Hypothalamus (tissue), 51 donors: ENCODE data around the gene TPRKB.
"Not testable (repeated sequence)": the region's sequence is repeated elsewhere in the genome, so short reads cannot be mapped to it uniquely, and the experiment has no call there.

ENCODE experiments used
- DNase-seq, 51 donors: peaks; one replicate each; lab custom pipeline; 2025; lab: John Stamatoyannopoulos, UW

Gene TPRKB

DNA sequence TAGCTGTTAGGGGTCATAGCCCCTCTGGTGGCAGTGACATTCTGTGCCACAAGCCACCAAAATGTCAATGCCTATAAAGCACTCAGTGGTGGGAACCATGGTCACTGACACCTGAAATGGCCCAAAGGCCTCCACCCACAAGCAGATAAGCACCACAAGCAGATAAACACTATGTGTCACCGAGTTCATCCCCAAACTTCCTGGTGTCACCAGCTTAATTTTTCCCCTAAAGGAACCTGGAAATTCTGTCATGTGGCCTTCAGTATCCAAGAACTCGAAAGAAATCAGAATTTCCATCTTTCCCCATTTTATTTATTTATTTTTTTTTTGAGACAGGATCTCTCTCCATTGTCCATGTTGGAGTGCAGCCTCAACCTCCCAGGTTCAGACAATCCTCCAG is 3.6 kb upstream of the TPRKB start:
- no peak for DNase-seq

DNA sequence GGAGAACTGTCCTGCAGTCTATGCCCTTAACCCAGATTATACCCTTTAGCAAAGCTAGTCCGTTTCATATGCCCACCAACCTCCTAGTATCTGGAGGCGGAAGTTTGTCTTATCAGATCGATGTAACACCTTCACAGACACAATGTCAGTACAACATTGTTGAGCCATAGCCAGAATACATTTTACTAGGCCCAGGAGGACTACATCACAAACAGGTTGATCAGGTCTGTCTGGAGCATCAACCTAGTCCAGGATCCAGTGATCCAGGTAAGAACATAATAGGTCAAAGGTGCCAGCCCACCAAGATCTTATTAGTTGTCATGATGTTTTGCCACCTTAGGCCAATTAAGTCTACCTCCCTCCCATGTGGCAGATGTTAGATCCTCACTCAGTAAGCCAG is 2.0 kb upstream of the TPRKB start:
- no peak for DNase-seq

DNA sequence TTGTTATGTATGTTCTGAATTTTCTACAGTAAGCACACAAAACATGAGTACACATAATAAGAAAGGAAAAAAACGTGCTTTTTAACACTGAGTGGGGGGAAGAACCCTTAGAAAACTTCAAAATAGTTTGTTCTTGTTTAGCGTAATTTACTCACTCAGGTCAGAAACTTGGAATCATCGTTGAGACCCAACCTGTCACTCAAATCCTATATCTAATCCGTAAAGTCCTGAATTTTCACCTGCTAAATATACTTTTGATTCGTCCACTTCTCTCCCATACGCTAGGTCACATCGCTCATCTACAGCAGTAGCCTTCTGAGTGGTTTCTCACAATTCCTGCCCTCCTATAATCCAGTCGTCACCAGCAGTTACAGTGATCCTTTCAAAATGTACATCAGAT is 767 bp downstream of the TPRKB start:
- no peak for DNase-seq

DNA sequence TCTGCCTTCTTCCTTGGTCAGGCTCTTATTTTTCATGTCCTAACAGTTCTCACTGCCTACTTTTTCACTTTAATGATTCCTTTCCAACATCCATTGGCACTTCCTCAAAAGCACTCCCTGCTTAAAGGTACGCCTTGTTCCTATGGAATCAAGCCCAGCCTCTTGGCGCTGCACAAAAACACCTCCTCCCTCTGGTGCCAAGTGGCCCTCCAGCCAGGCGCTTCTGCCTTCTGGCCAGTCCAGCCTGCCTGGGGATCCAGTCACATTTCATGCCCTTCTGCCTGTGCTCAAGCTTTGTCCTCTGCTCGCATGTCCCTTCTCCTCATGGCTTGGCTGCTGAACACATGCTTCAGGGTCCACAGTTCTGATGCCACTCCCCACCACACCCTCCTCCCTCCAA is 6.3 kb downstream of the TPRKB start:
- DNase-seq, result peak in 13 of 51 donors; percentile 0 to 45 (median 14)

DNA sequence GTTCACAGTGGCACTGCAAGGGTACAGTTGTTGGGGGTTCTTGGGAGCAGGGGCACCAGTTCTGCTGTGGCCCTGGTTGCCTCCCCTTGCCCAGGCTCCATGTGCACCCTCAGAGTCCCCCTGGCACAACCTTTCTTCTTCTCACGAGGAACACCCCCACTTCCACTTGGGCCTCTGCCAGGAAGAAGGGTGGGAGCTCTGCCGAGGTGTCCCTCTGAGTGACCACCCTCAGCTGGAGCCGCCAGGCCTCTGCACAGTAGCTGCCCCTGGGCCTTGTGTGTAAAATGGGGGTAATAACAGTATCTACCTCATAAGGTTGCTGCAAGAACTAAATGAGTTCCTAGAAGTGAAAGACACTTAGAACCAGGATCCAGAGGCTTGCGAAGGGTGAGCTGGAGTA is 8.4 kb downstream of the TPRKB start:
- DNase-seq, result no peak

DNA sequence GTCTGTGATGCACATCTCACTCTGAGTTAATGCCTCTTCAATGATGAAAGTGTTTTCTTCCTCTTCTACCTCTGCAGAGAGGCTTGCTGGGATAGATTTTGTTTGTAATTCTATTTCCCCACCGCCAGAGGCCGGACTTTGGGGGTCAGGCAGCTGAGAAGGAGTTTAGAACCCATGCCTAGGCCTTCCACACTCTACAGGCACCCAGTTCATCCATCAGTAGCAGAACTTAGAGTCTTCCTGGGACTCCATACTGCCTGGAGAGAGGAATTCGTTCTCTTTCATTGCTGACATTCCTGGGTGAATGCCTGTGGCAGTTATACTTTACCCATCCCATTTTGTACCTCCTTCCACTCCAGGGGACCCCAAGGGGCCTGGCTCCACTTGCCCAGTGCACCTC is 9.1 kb downstream of the TPRKB start:
- DNase-seq, result no peak

DNA sequence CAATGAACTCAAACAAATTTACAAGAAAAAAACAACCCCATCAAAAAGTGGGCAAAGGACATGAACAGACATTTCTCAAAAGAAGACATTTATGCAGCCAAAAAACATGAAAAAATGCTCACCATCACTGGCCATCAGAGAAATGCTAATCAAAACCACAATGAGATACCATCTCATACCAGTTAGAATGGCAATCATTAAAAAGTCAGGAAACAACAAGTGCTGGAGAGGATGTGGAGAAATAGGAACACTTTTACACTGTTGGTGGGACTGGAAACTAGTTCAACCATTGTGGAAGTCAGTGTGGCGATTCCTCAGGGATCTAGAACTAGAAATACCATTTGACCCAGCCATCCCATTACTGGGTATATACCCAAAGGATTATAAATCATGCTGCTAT is 10.5 kb downstream of the TPRKB start:
- DNase-seq, result not testable (repeated sequence)

DNA sequence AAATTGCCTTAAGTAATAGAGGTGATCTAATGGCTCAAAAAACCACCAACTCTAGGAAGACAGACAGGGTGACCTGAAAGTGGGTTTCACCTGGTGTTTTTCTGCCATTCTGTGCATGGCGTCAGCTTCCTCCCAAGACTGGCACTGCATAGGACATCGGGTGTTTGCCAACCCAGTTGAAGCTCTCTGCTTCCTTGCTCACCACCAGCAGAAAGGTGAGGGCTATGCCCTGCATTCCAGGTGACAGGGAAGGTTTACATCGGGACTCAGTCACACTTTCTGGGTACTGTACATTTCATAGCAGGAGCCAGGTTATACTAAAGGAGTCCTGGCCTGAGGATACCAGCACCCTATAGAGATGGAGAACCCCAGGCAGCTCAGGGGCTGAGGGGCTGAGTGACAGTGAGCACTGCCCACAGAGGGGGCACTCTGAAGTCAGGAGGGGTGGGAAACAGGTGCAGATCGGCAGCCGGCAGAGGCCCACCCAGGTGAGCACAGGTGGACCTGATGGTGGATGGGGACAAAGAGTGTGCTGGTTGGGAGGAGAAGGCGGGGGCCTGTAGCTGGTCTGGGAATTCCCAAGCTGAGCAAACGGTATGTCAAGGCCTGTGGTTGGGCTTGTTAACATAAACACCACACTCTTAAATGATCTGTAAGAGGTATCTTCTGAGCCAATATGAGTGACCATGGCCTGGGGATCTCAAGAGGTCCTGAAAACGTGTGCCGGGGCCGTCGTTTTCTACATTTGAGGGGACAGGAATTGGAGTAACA is 18.1 kb downstream of the TPRKB start:
- no peak for DNase-seq

DNA sequence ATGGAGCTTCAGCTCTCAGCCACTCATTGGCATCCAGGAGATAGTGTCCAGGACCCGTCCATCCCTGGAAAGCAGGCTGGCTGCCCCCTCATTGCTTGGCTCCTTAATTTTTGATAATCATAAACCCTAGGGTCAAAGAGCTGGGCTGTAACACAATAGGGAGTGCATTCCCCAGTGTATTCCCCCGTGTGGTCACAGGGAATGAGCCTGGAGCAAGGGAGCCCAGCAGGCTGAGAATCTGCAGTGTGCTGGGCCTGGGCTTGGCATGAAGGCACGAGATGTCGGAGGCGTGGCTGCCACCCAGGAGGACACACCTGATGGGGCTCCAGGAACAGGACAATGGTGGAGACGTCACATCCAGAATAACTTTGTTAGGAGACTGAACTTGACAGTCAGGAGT is 18.7 kb downstream of the TPRKB start:
- no peak for DNase-seq

DNA sequence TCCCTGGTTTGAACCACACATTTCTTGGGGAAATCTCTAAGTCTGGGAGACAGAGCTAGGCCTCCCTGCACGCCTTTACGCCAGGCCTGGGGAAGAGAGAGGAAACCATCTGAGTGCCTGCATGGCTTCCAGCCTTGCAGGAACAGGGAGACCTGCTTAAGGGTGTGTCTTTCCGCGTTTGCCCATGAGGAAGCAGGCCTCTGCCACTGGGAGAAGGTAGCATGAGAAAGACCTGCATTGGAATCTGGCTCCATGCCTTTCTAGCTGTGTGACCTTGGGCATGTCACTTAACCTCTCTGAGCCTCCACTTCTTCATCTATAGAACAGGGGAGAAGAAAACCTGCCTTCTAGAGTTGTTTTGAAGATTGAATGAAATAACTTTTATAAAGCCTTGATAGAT is 19.4 kb downstream of the TPRKB start:
- DNase-seq, result not testable (repeated sequence)

DNA sequence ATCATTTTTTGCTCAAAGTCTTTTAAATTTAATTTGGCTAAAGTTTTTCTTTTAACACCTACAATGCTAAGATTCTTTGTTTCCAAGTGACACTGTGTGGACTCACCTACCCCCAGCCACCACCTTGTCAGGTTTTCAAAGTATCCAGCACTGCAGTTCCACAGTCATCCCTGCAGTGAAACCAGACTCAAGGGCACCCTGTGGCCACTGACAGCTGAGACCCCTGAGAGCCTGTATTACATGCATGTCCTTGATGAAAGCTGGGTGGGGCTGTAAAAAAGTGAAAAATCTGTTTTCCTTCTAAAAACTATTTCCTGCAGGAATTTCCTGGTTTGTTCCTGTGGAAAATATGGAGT is 19.9 kb downstream of the TPRKB start:
- no peak for DNase-seq

DNA sequence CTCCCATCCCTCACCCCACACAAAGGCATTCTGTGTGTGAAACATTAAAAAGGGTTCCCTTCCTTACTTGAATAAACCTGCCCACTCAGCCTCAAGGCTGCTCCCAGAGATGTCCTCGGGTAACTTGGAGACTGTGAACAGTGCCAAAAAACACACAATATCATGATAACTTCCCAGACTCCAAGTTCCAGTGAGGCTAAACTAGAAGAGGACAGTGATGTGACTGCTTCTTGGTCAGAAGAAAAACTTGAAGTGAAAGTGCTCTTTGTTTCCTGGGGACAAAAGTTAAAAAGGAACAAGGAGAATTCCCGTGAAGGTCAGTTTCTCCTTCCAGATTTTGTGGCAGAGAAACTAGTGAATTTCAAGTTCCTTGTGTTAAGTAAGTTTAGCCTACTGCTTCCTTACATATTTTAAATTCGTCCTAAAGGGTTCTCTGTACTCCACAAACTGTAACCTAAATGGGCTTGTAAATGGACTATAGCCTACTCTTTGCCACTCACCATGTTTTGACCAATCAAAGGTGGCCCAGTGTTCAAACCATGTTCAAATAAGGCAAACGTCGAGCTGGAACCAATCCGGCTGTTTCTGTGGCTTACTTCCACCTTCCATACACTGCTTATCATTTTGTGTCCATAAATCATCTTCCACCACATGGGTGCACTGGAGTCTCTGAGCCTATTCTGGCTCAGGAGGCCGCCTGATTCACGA is 20.4 kb downstream of the TPRKB start:
- DNase-seq, result peak in 1 of 51 donors; percentile 28

DNA sequence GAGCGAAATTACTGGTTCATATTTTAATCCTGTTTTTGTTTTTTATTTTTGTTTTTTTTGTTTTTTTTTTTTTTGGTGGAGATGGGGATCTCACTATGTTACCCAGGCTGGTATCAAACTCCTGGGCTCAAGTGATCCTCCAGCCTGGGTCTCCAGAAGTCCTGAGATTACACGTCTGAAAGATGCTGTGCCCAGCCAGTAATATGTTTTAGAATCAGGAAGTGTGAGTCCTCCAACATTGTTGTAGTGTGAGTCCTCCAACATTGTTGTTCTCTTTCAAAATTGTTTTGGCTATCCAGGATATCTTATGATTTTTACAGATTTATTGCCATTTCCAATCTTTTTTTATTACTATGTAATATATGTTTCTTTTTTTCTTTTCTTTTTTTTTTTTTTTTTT is 23.1 kb downstream of the TPRKB start:
- no peak for DNase-seq

DNA sequence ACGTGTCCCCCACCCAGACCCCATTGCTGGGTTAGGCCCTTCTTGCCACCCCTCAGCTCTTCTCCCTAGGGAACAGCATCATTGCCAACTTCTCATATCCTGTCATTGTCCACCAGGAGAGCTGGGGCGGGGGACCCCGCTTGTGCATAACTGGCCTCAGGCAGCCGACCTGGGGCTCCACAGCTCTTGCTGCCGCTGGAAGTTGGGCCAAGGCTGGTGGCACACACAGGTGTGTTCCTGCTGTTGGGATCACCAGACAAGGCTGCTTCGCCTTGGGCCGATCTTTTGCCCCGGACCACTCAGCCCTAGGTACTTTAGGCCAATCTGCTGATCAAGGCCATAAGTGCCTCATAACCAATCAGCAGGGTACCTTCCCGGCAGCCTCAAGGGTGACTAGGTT is 28.6 kb downstream of the TPRKB start:
- no peak for DNase-seq

DNA sequence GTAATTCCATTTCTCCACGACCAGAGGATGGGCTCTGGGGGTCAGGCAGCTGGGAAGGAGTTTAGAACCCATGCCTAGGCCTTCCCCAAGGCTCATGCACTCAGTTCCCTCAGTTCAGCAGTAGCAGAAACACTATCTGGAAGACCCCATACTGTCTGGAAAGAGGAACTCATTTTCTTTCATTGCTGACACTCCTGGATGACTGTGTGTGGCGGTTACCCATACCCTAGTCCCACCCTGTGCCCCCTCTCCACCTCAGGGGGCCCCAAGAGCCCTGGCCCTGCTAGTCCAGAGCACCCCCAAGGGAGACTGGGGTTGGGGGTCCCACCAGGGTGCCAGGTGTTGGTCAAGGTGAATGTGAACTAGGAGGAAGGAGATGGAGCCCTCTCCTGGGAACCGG is 29.5 kb downstream of the TPRKB start:
- DNase-seq, result no peak

DNA sequence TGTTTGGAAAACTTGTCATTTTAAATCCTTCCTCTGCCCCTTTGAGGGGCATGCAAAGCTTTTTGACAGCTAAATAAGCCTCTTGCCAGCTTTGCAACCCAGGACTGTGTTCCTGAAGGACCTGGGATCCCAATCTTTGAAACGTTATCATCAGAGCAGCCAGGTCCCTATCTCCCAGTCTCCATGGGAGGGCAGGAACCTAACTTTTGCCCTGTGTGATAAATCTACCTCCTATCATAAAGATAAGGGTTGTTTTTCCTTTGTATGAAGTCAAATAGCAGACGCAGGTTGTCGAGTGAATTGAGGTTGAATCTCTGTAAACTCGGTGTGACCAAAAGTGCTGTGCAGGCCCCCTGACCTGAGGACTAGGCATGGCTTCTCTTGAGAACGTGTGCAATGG is 30.1 kb downstream of the TPRKB start:
- no peak for DNase-seq

DNA sequence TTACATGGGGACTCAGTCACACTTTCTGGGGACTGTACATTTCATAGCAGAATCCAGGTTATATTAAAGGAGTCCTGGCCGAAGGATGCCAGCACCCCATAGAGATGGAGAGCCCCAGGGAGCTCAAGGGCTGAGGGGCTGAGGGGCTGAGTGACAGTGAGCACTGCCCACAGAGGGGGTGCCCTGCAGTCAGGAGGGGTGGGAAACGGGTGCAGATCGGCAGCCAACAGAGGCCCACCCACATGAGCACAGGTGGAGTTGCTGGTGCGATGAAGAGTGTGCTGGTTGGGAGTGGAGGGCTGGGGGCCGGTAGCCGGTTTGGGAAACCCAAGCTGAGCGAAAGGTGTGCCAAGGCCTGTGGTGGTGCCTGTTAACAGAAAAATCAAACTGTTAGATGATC is 32.1 kb downstream of the TPRKB start:
- DNase-seq, result no peak

DNA sequence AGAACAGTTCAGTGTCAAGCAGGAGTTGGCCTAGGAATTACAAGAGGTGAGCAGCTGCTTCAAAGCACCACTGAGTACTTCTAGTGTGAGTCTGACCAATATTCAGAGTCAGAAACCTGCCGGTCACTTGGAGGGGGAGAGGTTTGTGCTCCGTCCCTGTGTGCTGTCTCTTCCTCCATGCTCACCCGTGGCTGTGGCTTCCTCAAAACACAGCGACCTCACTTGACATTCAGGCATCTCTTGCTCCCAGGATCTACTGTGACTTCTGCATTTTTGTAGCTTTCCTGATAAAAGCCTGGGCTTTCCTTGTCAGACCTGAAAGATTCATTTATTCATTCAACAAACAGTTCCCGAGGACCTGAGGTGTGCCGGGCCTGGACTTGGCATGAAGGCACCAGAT is 32.9 kb downstream of the TPRKB start:
- no peak for DNase-seq

DNA sequence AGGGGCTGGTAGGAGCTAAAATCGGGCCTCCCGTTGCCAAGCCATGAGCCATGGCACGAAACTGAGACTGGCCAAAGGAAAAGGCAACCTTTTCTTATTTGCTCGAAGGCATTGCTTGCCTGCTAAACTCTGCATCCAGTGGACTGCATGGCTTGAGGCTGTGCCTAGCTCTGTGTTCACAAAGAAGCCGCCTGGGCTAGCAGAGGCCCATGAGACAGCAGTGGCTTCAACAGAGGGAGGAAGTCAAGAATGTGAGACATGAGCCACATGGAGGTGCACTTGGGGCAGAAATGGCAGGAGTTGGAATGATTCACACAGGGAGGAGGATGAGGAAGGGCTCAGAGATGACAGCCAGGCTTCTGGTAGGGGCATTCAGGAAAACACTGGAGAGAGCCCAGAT is 33.5 kb downstream of the TPRKB start:
- no peak for DNase-seq

DNA sequence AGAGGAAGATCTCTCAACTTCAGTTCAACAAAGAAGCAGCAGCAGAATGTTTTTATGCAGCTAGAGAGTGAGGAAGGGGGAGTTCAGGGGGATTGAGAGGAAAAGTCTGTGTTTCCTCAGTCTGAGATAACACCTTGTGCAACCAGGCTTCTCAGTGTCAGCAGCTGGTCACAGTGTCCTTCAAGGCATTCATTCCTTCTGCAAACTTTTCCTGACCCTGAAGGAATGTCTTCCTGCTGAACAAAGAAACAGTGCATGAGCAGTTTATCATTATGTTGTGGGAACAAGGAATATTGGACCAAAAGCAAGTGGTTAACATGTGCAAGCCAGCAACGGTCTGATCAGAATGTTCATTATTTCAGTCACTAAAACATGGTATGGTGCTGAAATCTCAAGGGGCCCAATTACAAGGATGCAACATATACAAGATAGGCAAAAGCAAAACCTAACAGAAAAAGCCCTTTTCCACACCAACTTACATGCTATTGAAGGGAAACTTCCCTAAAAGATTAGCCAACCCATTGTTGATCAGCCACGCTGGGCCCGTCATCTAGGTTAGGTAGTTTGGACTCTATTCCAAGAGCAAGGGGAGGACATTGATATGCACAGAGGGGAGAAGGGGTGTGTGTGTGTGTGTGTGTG is 34.2 kb downstream of the TPRKB start:
- DNase-seq, result not testable (repeated sequence)

DNA sequence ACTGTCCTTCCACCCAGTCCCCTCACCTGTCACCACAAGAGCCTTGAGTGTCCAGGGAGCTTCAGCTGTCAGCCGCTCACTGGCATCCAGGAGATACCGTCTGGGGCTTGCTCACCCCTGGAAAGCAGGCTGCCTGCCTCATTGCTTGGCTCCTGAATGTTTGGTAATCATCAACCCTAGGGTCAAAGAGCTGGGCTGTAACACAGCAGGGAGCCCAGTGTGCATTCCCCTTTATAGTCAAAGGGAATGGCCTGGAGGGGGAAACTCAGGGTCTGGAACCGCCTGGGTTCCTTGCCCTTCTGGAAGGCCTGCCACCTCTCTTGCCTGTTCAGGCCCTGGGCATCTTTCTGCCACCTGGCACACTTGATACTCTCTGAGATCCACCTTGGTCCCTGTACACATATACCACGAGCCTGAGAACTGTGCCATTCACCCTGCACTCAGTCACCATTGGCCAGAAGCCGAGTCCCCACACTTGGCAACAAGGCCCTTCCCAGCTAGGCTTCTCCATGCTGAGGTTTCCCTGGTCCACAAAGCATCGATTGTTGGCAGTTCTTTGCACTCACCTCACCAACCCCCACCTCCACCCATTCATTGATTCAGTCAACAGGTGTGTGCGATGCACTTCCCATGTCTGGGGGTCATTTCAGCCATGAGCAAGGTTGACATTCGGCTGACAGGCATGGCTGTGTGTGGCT is 35.0 kb downstream of the TPRKB start:
- DNase-seq, result no peak

DNA sequence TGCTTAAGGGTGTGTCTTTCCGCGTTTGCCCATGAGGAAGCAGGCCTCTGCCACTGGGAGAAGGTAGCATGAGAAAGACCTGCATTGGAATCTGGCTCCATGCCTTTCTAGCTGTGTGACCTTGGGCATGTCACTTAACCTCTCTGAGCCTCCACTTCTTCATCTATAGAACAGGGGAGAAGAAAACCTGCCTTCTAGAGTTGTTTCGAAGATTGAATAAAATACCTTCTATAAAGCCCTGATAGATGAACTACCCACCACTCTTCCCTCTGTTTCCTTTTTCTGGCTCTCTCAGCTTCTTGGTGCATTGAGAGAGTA is 35.7 kb downstream of the TPRKB start:
- DNase-seq, result not testable (repeated sequence)
